Endothelial cell of umbilical vein (primary cell): ENCODE measurements around the gene KCNH5. TPM values are rescaled to one million over a fixed set of nuclear protein-coding genes. Genes with fewer than 3 reads are reported as not detected.

Experiments
- BruUV-seq: library from RNA; stranded (reverse); fragments of 400-500 nt; replicated peaks from 2 replicates; lab custom pipeline; 2021; lab: Mats Ljungman, UMichigan
- CTCF ChIA-PET: fragments of 300-600, 350-600 bp; sonication (Branson Sonifier 250); formaldehyde crosslinking; loops from one replicate; lab custom pipeline; 2021; ENCODE audit warnings: antibody characterized with exemption, inconsistent platforms; lab: Charles Lee
- POLR2A ChIA-PET: fragments of 300-600, 350-600 bp; sonication (Branson Sonifier 250); formaldehyde crosslinking; loops from one replicate; lab custom pipeline; 2021; ENCODE audit warnings: antibody characterized with exemption, inconsistent platforms; lab: Charles Lee
- DNase-seq: peaks from one replicate; pipeline ENCODE4 v3.0.0-alpha.2; 2011; ENCODE audit warnings: low read depth, low spot score
- FAIRE-seq: peaks from 2 replicates; lab custom pipeline; 2011; peaks lifted over from hg19 to GRCh38; lab: Jason Lieb, UNC
- H2AFZ ChIP-seq: 2 replicates; pipeline ENCODE4 v1.6.0; 2012; ENCODE audit warnings: low read depth, low read length, control low read depth, inconsistent platforms
- H3K27ac ChIP-seq: 2 replicates; pipeline ENCODE4 v1.5.1; 2011; ENCODE audit warnings: low read depth, mild to moderate bottlenecking, control low read depth, low read length, moderate library complexity; ENCODE audit not compliant: insufficient read depth
- H3K27me3 ChIP-seq, 2 experiments: 2 replicates each; pipeline versions ENCODE4 v1.6.0 to v1.6.1; 2011; ENCODE audit warnings: low read length in 2 of 2, mixed read lengths in 1 of 2; ENCODE audit not compliant: control insufficient read depth in 2 of 2, insufficient read depth in 2 of 2
- H3K36me3 ChIP-seq, 2 experiments: 2 replicates in 1 of 2; 3 replicates in 1 of 2; pipeline ENCODE4 v1.5.1; 2011; ENCODE audit warnings: low read length in 2 of 2, mild to moderate bottlenecking in 1 of 2, moderate library complexity in 1 of 2; ENCODE audit not compliant: control insufficient read depth in 2 of 2, insufficient read depth in 2 of 2; ENCODE audit errors: extremely low read depth in 1 of 2
- H3K4me1 ChIP-seq: 3 replicates; pipeline ENCODE4 v1.5.1; 2011; ENCODE audit warnings: mild to moderate bottlenecking, low read length; ENCODE audit not compliant: control insufficient read depth, insufficient read depth; ENCODE audit errors: extremely low read depth
- H3K4me2 ChIP-seq: 2 replicates; pipeline ENCODE4 v1.6.1; 2011; ENCODE audit warnings: low read length, control low read depth, mixed read lengths; ENCODE audit not compliant: insufficient read depth
- H3K4me3 ChIP-seq, 3 experiments: fragments of 200-600 bp in 1 of 3; sonication (generic), shearing (Covaris generic) in 1 of 3; replicated peaks in 1 of 3; 2 replicates each; pipeline ENCODE4 v1.5.1; 2011 to 2016; ENCODE audit warnings: control low read depth in 3 of 3, low read length in 3 of 3, mild to moderate bottlenecking in 2 of 3, inconsistent platforms in 1 of 3, low read depth in 1 of 3, moderate library complexity in 1 of 3; ENCODE audit not compliant: insufficient read depth in 1 of 3
- H3K79me2 ChIP-seq: 2 replicates; pipeline ENCODE4 v1.6.0; 2012; ENCODE audit warnings: low read length, inconsistent platforms; ENCODE audit not compliant: control insufficient read depth, insufficient read depth
- H3K9ac ChIP-seq: replicated peaks from 2 replicates; pipeline ENCODE3; 2011; ENCODE audit warnings: low read length, control low read depth; ENCODE audit not compliant: insufficient read depth; ENCODE audit errors: extremely low read depth
- H3K9me1 ChIP-seq: replicated peaks from 3 replicates; pipeline ENCODE4 v1.6.0; 2011; ENCODE audit warnings: mild to moderate bottlenecking, low read length; ENCODE audit not compliant: control insufficient read depth, insufficient read depth; ENCODE audit errors: extremely low read depth
- H3K9me3 ChIP-seq: replicated peaks from 2 replicates; pipeline ENCODE4 v1.5.1; 2012; ENCODE audit warnings: low read length, inconsistent platforms; ENCODE audit not compliant: control insufficient read depth, insufficient read depth
- H4K20me1 ChIP-seq: replicated peaks from 2 replicates; pipeline ENCODE3; 2011; ENCODE audit warnings: mild to moderate bottlenecking, low read length; ENCODE audit not compliant: control insufficient read depth, insufficient read depth; ENCODE audit errors: extremely low read depth
- CTCF ChIP-seq, 2 donors: IDR thresholded peaks; 1 replicate in 1 of 2; 2 replicates in 1 of 2; pipeline ENCODE4 v1.5.1; 2011; ENCODE audit warnings: low read length in 2 of 2, mild to moderate bottlenecking in 2 of 2, moderate library complexity in 2 of 2, control low read depth in 1 of 2, inconsistent platforms in 1 of 2, low read depth in 1 of 2; ENCODE audit not compliant: insufficient read depth in 1 of 2; ENCODE audit errors: extremely low read depth in 1 of 2
- EZH2 ChIP-seq: IDR thresholded peaks from 2 replicates; pipeline ENCODE4 v1.6.1; 2012; ENCODE audit warnings: borderline replicate concordance, low read depth, mild to moderate bottlenecking, moderate library complexity, low read length, inconsistent platforms; ENCODE audit not compliant: severe bottlenecking
- FOS ChIP-seq: IDR thresholded peaks from 2 replicates; pipeline ENCODE4 v1.6.1; 2011; ENCODE audit warnings: mild to moderate bottlenecking, low read length, moderate library complexity, borderline replicate concordance; ENCODE audit not compliant: insufficient read depth
- GATA2 ChIP-seq: IDR thresholded peaks from 2 replicates; pipeline ENCODE4 v1.7.0; 2011; ENCODE audit warnings: low read depth, mild to moderate bottlenecking, moderate library complexity, mixed read lengths, low read length; ENCODE audit not compliant: insufficient read length, insufficient read depth
- JUN ChIP-seq: IDR thresholded peaks from 2 replicates; pipeline ENCODE4 v1.6.1; 2011; ENCODE audit warnings: borderline replicate concordance, low read depth; ENCODE audit not compliant: insufficient read length, insufficient read depth
- MAX ChIP-seq: IDR thresholded peaks from 2 replicates; pipeline ENCODE4 v1.6.1; 2011; ENCODE audit not compliant: insufficient read depth, insufficient read length
- MYC ChIP-seq: IDR thresholded peaks from one replicate; pipeline ENCODE4 v1.6.1; 2011; ENCODE audit warnings: mild to moderate bottlenecking, low read depth, low read length
- POLR2A ChIP-seq: IDR thresholded peaks from 2 replicates; pipeline ENCODE4 v1.6.1; 2012; ENCODE audit warnings: low read depth, mild to moderate bottlenecking, control low read depth, low read length
- POLR2AphosphoS5 ChIP-seq: IDR thresholded peaks from 2 replicates; pipeline ENCODE4 v1.6.1; 2012; ENCODE audit warnings: low read depth, mild to moderate bottlenecking, control low read depth, low read length, moderate library complexity; ENCODE audit not compliant: insufficient read depth
- dilution Hi-C: fragments of 300-500 bp; cut with MboI; formaldehyde crosslinking; loops from one replicate; pipeline ENCODE4 v1.15.0; 2019; ENCODE audit warnings: low sequenced_read_pairs; ENCODE audit not compliant: extremely low pct_ligation_motif_present
- intact Hi-C: fragments of 100-400 bp; cut with micrococcal nuclease; formaldehyde crosslinking; loops from one replicate; pipeline ENCODE4 v1.10.0; 2022
- polyA plus RNA-seq, 4 experiments: library from polyadenylated mRNA; depleted of rRNA in 3 of 4; stranded (reverse) in 3 of 4; unstranded in 1 of 4; fragments of >200 nt; gene quantifications; 2 replicates each; pipeline versions ENCODE4 v1.2.1 to v1.2.3, GENCODE V29; 2011 to 2012; ENCODE audit warnings: missing spikeins in 1 of 4
- total RNA-seq: library from RNA; stranded (reverse); gene quantifications from 2 replicates; pipeline ENCODE4 v1.2.3, GENCODE V29; 2021

Gene KCNH5
- total and polyA plus RNA-seq, 2 donors (not counting 3 experiments of a cell fraction or from before 2014, with no cell fraction given): not detected

GRCh38 chr14:62776300-62776699, 269.0 kb downstream of the KCNH5 start:
- DNase-seq: no peak
- H3K9me3 ChIP-seq: no peaks in the 10 kb centered on the region
- BruUV-seq: no TSS peak

More at GRCh38 chr14:62776300-62776699, 269.0 kb downstream of the KCNH5 start:
- Histone ChIP-seq H3K4me1 (no peaks in the 10 kb centered on the region), H3K27ac (no peak overlapping the region), H3K4me3 (no peak overlapping the region), H3K79me2 (no peaks in the 10 kb centered on the region), H3K36me3 (no peaks in the 10 kb centered on the region), H3K9ac (no peak overlapping the region), H3K4me2 (no peak overlapping the region), H4K20me1 (no peaks in the 10 kb centered on the region), H2AFZ (no peak overlapping the region), H3K27me3 (no peaks in the 10 kb centered on the region), H3K9me1 (no peaks in the 10 kb centered on the region)
- no peak for FAIRE-seq
- TF ChIP-seq MAX: no peak
- TF ChIP-seq JUN: no peak
- TF ChIP-seq EZH2: no peak
- TF ChIP-seq GATA2: no peak
- TF ChIP-seq CTCF (IDR thresholded peaks at IDR 0.05; ENCODE audit: extremely low read depth in 1 of 2, insufficient read depth in 1 of 2, low read depth in 1 of 2, low read length in 2 of 2): no peak
- TF ChIP-seq MYC: no peak
- TF ChIP-seq FOS: no peak
- TF ChIP-seq POLR2A: no peak
- no peak for TF ChIP-seq POLR2AphosphoS5
- intact Hi-C loops (no loop called here), dilution Hi-C loops (no loop called here)
- CTCF ChIA-PET: no interaction called here
- POLR2A ChIA-PET: no interaction called here
